Stomach (tissue), 9 donors: ENCODE results near the gene GPC6. TPM values are rescaled to one million over a fixed set of nuclear protein-coding genes. Genes with fewer than 3 reads are reported as not detected.

Source experiments
- DNase-seq, 2 donors: peaks; one replicate each; pipeline versions ENCODE4 v3.0.0 to v3.0.0-alpha.2; 2013 to 2019
- H3K27ac ChIP-seq, 5 donors: fragments of 200-600 bp in 4 of 5; sonication (generic) in 4 of 5; one replicate each; pipeline ENCODE4 v1.5.1; 2013 to 2019; ENCODE audit warnings: mild to moderate bottlenecking in 1 of 5, moderate library complexity in 1 of 5
- H3K27me3 ChIP-seq, 3 donors: fragments of 200-600 bp; sonication (generic); one replicate each; pipeline ENCODE4 v1.5.1; 2017 to 2019; ENCODE audit warnings: mixed run types in 1 of 3
- H3K36me3 ChIP-seq, 4 donors: fragments of 200-600 bp; sonication (generic); 1 replicate in 3 of 4; 2 replicates in 1 of 4; pipeline ENCODE4 v1.5.1; 2016 to 2019
- H3K4me1 ChIP-seq, 4 donors: fragments of 200-600 bp; sonication (generic); one replicate each; pipeline ENCODE4 v1.5.1; 2016 to 2019
- H3K4me3 ChIP-seq, 4 donors: fragments of 200-600 bp; sonication (generic) in 3 of 4; one replicate each; pipeline ENCODE4 v1.5.1; 2016 to 2019; ENCODE audit warnings: mild to moderate bottlenecking in 1 of 4
- H3K9me3 ChIP-seq, 4 donors: fragments of 200-600 bp; sonication (generic); one replicate each; pipeline ENCODE4 v1.5.1; 2016 to 2019
- CTCF ChIP-seq, 7 experiments: fragments of 450-650 bp in 4 of 7; fragments of 200-600 bp in 3 of 7; sonication (generic) in 3 of 7; IDR thresholded peaks; one replicate each; pipeline ENCODE4 v1.5.1; 2016 to 2019; ENCODE audit warnings: antibody characterized with exemption in 7 of 7, control low read depth in 2 of 7, mild to moderate bottlenecking in 1 of 7
- EP300 ChIP-seq: sonication (generic); formaldehyde crosslinking; IDR thresholded peaks from one replicate; pipeline ENCODE4 v1.6.1; 2017; ENCODE audit warnings: antibody characterized with exemption
- POLR2A ChIP-seq, 4 donors: fragments of 450-650 bp; IDR thresholded peaks; one replicate each; pipeline ENCODE4 v1.6.1; 2016; ENCODE audit warnings: antibody characterized with exemption in 4 of 4, control low read depth in 2 of 4, mild to moderate bottlenecking in 1 of 4, moderate library complexity in 1 of 4
- POLR2AphosphoS5 ChIP-seq, 3 donors: sonication (generic); formaldehyde crosslinking; IDR thresholded peaks; one replicate each; pipeline ENCODE4 v1.6.1; 2016; ENCODE audit warnings: antibody characterized with exemption in 3 of 3
- WGBS, 5 donors: extraction: QIAGEN DNeasy Blood & Tissue Kit in 3 of 5; methylation state at CpG; one replicate each; pipeline versions ENCODE4 v1.1.5 to v1.1.7; 2013 to 2018; 5-methylcytosine and 5-hydroxymethylcytosine counted together
- intact Hi-C: fragments of 100-400 bp; cut with DNase I; formaldehyde crosslinking; loops from one replicate; pipeline ENCODE4 v1.15.1; 2023; ENCODE audit warnings: low total_unique reads
- polyA plus RNA-seq, 3 donors: library from polyadenylated mRNA; stranded (reverse); fragments of 200-250 nt; gene quantifications; one replicate each; pipeline ENCODE4 v1.2.3, GENCODE V29; 2013
- total RNA-seq, 5 donors: library from RNA; depleted of rRNA; stranded (reverse); fragments of >200 nt; gene quantifications; one replicate each; pipeline versions ENCODE4 v1.1.0 to v1.2.3, GENCODE V29; 2014 to 2016
- donor health status: healthy with polysubstance abuse.
- donor health status: Bipolar disorder and iron deficiency.
- donor health status: healthy.

Gene GPC6
- total and polyA plus RNA-seq, 8 donors, result 0.70 to 52.7 (median 5.6) TPM

DNA sequence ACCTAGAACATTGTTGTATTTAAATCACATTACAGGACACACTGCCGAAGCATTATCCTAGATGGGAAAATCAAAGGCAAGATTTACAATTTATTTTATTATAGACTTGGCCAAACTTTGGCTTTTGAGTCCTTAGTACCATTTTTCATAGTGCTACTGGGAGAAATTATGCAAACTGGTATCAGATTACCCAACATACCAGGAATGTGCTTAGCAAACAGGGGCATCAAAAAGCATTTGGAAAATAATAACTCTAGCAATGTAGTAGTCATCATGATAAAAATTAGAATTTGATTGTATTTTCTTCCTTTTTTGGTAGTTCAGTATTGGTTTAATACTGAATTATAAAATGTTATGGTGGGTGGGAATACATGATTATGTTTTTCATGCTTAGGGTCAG lies 34.0 kb downstream of the GPC6 start:
- H3K4me1 ChIP-seq, result no peaks in the 10 kb centered on the region
- intact Hi-C loops, result no loop called here

DNA sequence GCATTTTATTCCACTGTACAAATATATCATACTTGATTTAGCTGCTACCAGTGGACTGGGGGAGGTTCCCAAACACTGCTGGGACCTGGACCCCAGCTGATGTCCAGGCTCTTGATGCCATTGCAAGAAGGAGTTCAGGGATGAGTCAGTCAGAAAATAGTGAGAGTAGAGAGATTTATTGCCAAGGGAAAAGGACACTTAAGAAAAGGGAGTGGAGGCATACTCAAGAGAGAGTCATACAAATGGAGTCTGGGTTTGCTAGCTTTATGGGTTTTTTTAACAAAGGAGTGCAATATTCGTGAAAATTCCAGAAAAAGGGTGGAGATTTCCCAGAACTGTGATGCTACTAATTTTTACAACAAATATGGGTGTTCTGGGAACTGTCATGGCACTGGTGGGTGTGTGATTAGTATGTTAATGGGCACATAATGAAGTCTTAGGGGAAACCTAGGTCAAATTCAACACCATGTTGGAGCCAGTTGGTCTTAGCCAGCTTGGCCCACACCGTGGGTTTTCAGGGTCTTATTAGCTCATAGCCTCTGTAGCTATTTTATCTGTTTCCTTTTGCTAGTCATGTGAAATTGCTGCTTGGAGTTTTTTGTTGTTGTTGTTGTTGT lies 36.2 kb downstream of the GPC6 start:
- Histone ChIP-seq H3K27me3 (no peaks in the 10 kb centered on the region), H3K4me3 (no peak overlapping the region), H3K27ac (no peak overlapping the region), H3K36me3 (no peaks in the 10 kb centered on the region), H3K4me1 (no peaks in the 10 kb centered on the region), H3K9me3 (no peaks in the 10 kb centered on the region)
- intact Hi-C loops, result no loop called here
- 41 to 75% (median 70%) methylated on average over 2 of the region's 2 CpGs for WGBS, 5 donors
- no peak for TF ChIP-seq POLR2AphosphoS5 (IDR thresholded peaks at IDR 0.05)
- no peak for TF ChIP-seq CTCF (IDR thresholded peaks at IDR 0.05)
- no peak for DNase-seq

More for the DNA sequence above, 34.0 kb downstream of the GPC6 start:
- WGBS, 5 donors, result 91 to 97% (median 94%) methylated on average over 1 of the region's 1 CpG
- Histone ChIP-seq H3K9me3 (no peaks in the 10 kb centered on the region), H3K27ac (no peak overlapping the region), H3K36me3 (no peaks in the 10 kb centered on the region), H3K4me3 (no peak overlapping the region), H3K27me3 (no peaks in the 10 kb centered on the region)
- TF ChIP-seq EP300, result no peak
- no peak for TF ChIP-seq CTCF (IDR thresholded peaks at IDR 0.05)
- no peak for TF ChIP-seq POLR2AphosphoS5 (IDR thresholded peaks at IDR 0.05)
- TF ChIP-seq POLR2A (IDR thresholded peaks at IDR 0.05), result no peak
- no peak for DNase-seq

DNA sequence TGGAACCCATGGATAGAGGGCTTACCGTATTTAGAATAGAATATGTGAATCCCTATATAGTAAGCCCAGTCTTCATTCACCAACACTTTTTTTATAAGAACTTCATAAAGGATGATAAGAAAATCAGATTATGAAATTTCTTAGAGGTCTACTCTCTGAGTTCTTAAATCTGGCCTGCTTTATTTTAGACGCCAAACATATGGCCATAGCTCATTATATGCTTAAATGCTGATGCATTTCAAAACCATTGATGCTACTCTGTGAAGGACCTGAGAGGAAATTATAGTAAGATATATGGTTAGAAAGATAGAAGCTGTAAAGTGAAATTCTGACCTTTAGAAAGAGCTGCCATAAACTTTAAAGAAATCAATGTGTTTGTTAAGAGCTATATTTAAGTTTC lies 38.3 kb downstream of the GPC6 start:
- Histone ChIP-seq H3K4me3 (no peak overlapping the region), H3K27ac (no peak overlapping the region), H3K9me3 (no peaks in the 10 kb centered on the region), H3K27me3 (no peaks in the 10 kb centered on the region), H3K36me3 (no peaks in the 10 kb centered on the region), H3K4me1 (no peaks in the 10 kb centered on the region)
- TF ChIP-seq CTCF (IDR thresholded peaks at IDR 0.05) (no peak), POLR2A (IDR thresholded peaks at IDR 0.05) (no peak), EP300 (no peak), POLR2AphosphoS5 (IDR thresholded peaks at IDR 0.05) (no peak)
- WGBS, 5 donors, result 88 to 95% (median 95%) methylated on average over 2 of the region's 2 CpGs
- intact Hi-C loops, result no loop called here
- DNase-seq, result no peak

GRCh38 chr13:93265800-93266199 lies 39.2 kb downstream of the GPC6 start:
- H3K27me3 ChIP-seq, result no peaks in the 10 kb centered on the region
- no peak overlapping the region for H3K27ac ChIP-seq
- H3K36me3 ChIP-seq, result no peaks in the 10 kb centered on the region
- intact Hi-C loops, result no loop called here
- WGBS, 5 donors, result 64 to 89% (median 86%) methylated on average over 5 of the region's 5 CpGs
- no peak for DNase-seq
- H3K9me3 ChIP-seq, result no peaks in the 10 kb centered on the region
- TF ChIP-seq CTCF (IDR thresholded peaks at IDR 0.05) (no peak), EP300 (no peak), POLR2AphosphoS5 (IDR thresholded peaks at IDR 0.05) (no peak), POLR2A (IDR thresholded peaks at IDR 0.05) (no peak)
- H3K4me3 ChIP-seq, result no peak overlapping the region
- peaks cover 0 to 4% (median 0%) of the 10 kb centered on the region in 4 donors for H3K4me1 ChIP-seq
